WERI-Rb-1 (cell line): ENCODE data around the gene TCF7L1.

Experiments used
- DNase-seq: peaks from one replicate; pipeline ENCODE4 v3.0.0-alpha.2; 2020
- H3K27ac ChIP-seq: fragments of 250-450 bp; sonication (Bioruptor Pico); 2 replicates; pipeline ENCODE4 v1.5.1; 2020; ENCODE audit warnings: mild to moderate bottlenecking, moderate library complexity
- H3K27me3 ChIP-seq: fragments of 250-450 bp; sonication (Bioruptor Pico); 2 replicates; pipeline ENCODE4 v1.5.1; 2021; ENCODE audit warnings: mild to moderate bottlenecking, low read depth, moderate library complexity; ENCODE audit not compliant: insufficient read depth, severe bottlenecking
- H3K36me3 ChIP-seq: fragments of 250-450 bp; sonication (Bioruptor Pico); 2 replicates; pipeline ENCODE4 v1.5.1; 2020; ENCODE audit warnings: mild to moderate bottlenecking, moderate library complexity
- H3K4me3 ChIP-seq: 2 replicates; pipeline ENCODE4 v1.5.1; 2011; ENCODE audit warnings: low read depth, mild to moderate bottlenecking, control low read depth, low read length
- H3K9me3 ChIP-seq: fragments of 250-450 bp; sonication (Bioruptor Pico); 2 replicates; pipeline ENCODE4 v1.5.1; 2021; ENCODE audit warnings: mild to moderate bottlenecking, moderate library complexity; ENCODE audit not compliant: severe bottlenecking
- TF ChIP-seq, protein P1 (sequence below): IDR thresholded peaks from 2 replicates; pipeline ENCODE4 v1.5.1; 2011; ENCODE audit warnings: low read depth, mild to moderate bottlenecking, control low read depth, inconsistent platforms, low read length

The TCF7L1 gene

DNA sequence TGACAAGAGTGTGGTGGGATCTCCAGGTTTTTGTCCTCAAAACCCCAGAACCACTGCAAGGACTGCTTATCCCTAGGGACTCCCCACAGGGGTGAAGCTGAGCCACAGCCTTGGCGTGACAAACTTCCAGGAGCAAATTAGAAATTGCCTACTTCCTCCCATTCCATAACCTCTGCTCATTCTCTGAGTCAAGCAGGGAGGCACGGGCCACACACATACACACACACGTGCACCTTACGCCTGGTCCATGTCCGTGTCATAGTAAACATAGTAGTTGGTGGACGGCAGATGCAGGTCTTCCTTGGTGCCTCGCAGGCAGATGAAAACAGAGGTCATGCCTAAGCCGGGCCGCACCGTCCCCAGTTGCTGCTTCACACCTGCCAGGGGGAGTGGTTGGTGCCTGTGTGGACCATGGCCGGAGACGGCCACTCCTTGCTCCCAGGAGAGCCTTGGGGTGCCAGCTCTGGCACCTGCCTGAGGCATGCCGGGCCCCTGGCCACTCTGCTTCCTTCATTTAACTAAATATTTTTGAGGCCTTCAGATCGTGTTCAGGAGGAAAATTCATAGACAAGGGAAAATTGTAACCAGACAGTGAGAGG is 211.3 kb downstream of the TCF7L1 start:
- TF ChIP-seq, protein P1, sequence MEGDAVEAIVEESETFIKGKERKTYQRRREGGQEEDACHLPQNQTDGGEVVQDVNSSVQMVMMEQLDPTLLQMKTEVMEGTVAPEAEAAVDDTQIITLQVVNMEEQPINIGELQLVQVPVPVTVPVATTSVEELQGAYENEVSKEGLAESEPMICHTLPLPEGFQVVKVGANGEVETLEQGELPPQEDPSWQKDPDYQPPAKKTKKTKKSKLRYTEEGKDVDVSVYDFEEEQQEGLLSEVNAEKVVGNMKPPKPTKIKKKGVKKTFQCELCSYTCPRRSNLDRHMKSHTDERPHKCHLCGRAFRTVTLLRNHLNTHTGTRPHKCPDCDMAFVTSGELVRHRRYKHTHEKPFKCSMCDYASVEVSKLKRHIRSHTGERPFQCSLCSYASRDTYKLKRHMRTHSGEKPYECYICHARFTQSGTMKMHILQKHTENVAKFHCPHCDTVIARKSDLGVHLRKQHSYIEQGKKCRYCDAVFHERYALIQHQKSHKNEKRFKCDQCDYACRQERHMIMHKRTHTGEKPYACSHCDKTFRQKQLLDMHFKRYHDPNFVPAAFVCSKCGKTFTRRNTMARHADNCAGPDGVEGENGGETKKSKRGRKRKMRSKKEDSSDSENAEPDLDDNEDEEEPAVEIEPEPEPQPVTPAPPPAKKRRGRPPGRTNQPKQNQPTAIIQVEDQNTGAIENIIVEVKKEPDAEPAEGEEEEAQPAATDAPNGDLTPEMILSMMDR, result no peak
- Histone ChIP-seq H3K36me3 (peaks cover 20% of the 10 kb centered on the region), H3K27me3 (no peaks in the 10 kb centered on the region), H3K27ac (no peak overlapping the region), H3K9me3 (no peaks in the 10 kb centered on the region), H3K4me3 (no peak overlapping the region)
- DNase-seq, result no peak

DNA sequence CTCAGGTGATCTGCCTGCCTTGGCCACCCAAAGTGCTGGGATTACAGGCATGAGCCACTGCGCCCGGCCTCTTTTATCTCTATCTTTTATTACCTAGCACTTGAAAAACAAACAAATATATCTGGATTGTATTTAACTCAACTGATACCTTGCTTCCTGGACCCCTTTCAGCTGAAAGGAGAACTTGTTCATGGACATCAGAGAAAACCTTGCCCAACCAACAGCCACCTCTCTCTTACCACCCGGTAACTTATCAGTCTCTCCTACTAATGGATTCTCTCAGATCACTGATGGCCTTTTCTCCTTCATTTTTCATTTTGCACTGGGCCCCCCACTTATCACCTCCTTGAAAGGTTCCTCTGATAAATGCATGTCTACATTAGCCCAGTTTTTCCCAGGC is 214.4 kb downstream of the TCF7L1 start:
- H3K36me3 ChIP-seq, result peaks cover 31% of the 10 kb centered on the region
- no peaks in the 10 kb centered on the region for H3K9me3 ChIP-seq
- no peak for DNase-seq
- TF ChIP-seq, protein P1, result no peak
- H3K27me3 ChIP-seq, result no peaks in the 10 kb centered on the region
- no peak overlapping the region for H3K4me3 ChIP-seq
- H3K27ac ChIP-seq, result no peak overlapping the region

DNA sequence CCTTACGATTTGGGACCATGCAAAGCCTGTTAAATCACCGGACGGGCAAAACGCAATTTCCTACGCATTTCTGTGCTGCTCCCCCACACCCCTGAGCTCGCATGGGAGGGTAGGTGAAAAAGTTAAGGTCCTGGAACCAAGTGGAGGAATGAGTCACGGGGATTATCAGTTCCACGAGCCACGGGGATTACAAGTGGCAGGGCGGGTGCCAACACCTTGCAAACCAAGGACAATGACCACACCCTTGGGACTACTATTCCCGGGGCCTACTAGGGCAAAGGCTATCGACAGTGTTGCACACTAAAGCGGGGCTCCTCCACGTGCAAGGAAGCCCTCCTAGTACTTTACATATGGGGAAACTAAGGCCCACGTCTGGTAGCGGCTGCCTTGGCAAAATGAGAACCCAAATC is 220.7 kb downstream of the TCF7L1 start:
- peak overlapping the region; percentile 52 for H3K27ac ChIP-seq
- DNase-seq, result peak; percentile 16
- H3K4me3 ChIP-seq, result peak overlapping the region; percentile 93
- TF ChIP-seq, protein P1, result no peak
- H3K9me3 ChIP-seq, result no peaks in the 10 kb centered on the region
- no peaks in the 10 kb centered on the region for H3K27me3 ChIP-seq
- H3K36me3 ChIP-seq, result peaks cover 38% of the 10 kb centered on the region

DNA sequence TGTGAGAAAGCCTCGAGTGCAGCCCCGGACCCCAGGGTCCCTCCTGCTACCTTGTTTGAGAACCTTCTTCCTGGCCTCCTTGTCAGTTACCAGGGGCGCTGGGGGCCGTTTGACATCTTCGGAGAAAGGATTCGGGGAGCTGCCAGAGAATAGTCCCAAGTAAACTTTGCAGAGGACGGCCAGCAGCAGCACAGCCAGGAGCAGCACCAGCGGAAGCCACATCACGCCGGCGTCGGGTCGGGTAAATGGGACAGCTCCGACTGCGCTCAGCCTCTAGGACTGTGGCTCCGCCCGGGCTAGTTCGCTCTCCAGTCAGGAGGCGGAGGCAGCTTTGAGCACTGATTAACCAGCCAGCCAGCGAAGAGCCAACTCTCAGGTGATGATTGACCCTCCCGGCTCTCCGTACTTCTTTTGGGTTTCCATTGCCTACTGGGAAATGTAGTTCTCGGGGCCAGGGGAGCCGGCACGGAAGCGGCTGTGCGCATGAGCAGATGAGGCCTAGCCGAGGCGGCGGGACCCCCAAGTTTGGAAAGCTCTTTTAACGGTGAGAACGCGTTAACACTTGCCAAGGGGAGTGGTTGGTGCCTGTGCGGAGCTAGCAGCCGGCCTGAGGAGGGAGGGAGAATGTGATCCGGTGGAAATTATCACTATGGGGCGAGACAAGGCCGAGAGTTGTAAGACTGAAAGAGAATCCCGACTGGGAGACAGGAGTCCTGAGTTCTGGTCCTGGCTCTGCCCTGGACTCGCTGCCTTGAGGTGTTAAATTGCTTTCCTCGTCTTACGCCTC is 221.3 kb downstream of the TCF7L1 start, which contains the start of the genes ELMOD3 and RETSAT:
Gene ELMOD3, plus strand, starts transcription at position 484 of the 787 bp plus-strand sequence. CDS start 2,430 bp downstream, outside the sequence.
Gene RETSAT, minus strand, starts transcription at position 243 of the 787 bp plus-strand sequence. Its CDS starts 21 bp downstream, at position 222.
- DNase-seq, result peak; percentile 99
- Histone ChIP-seq H3K9me3 (no peaks in the 10 kb centered on the region), H3K27me3 (no peaks in the 10 kb centered on the region), H3K36me3 (peaks cover 37% of the 10 kb centered on the region), H3K27ac (peak within 1 kb of the TSS; percentile 78), H3K4me3 (peak within 1 kb of the TSS; percentile 93)
- TF ChIP-seq, protein P1, result no peak

DNA sequence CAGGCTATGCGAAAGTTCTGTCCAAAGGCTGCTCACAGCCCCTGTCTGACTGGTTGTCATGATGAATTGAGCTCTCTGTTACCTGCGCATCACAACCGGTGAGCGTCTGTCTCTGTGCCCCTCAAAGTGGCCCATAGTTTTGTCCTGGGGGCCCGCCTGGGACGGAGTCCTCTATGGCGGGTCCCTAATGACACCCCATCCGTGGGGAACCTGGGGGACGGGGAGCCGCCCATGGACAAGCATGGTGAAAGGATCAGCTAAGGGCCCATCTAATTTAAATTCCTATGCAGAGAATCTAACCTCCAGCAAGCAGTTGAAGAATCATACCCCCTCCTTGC is 221.8 kb downstream of the TCF7L1 start:
- Histone ChIP-seq H3K27me3 (no peaks in the 10 kb centered on the region), H3K36me3 (peaks cover 31% of the 10 kb centered on the region), H3K4me3 (peak overlapping the region; percentile 93), H3K9me3 (no peaks in the 10 kb centered on the region), H3K27ac (peak overlapping the region; percentile 78; the same call in 1 of the 2 replicates)
- no peak for DNase-seq
- TF ChIP-seq, protein P1, result no peak
